Adrenal gland (tissue), 12 donors: ENCODE data around the gene STEAP3. TPM values are rescaled to one million over a fixed set of nuclear protein-coding genes. Genes with fewer than 3 reads are reported as not detected.
"Not testable (repeated sequence)": the region's sequence is repeated elsewhere in the genome, so short reads cannot be mapped to it uniquely, and the experiment has no call there.

ENCODE experiments used
- DNase-seq, 7 donors: peaks; one replicate each; pipeline ENCODE4 v3.0.0-alpha.2; 2019 to 2020
- H3K27ac ChIP-seq, 5 donors: fragments of 200-600 bp; sonication (generic) in 4 of 5; 1 replicate in 3 of 5; 2 replicates in 2 of 5; pipeline versions ENCODE4 v1.5.1 to v1.8.0; 2016 to 2020; ENCODE audit warnings: mild to moderate bottlenecking in 1 of 5
- H3K27me3 ChIP-seq: fragments of 200-600 bp; 2 replicates; pipeline ENCODE4 v1.8.0; 2021
- H3K36me3 ChIP-seq, 2 donors: fragments of 200-600 bp; replicated peaks in 1 of 2; 1 replicate in 1 of 2; 2 replicates in 1 of 2; pipeline versions ENCODE4 v1.5.1 to v1.8.0; 2018 to 2022
- H3K4me1 ChIP-seq, 2 donors: fragments of 200-600 bp; replicated peaks in 1 of 2; 1 replicate in 1 of 2; 2 replicates in 1 of 2; pipeline versions ENCODE4 v1.5.1 to v1.8.0; 2018 to 2021
- H3K4me3 ChIP-seq, 4 donors: fragments of 200-600 bp; sonication (generic) in 3 of 4; one replicate each; pipeline ENCODE4 v1.5.1; 2016 to 2018
- H3K9me3 ChIP-seq, 3 donors: fragments of 200-600 bp; sonication (generic) in 1 of 3; replicated peaks in 1 of 3; 1 replicate in 2 of 3; 2 replicates in 1 of 3; pipeline versions ENCODE4 v1.5.1 to v1.8.0; 2016 to 2021
- CTCF ChIP-seq, 6 experiments: fragments of 450-650 bp in 4 of 6; fragments of 200-600 bp in 2 of 6; sonication (generic) in 1 of 6; IDR thresholded peaks; 1 replicate in 5 of 6; 2 replicates in 1 of 6; pipeline versions ENCODE4 v1.5.1 to v1.8.0; 2016 to 2021; ENCODE audit warnings: antibody characterized with exemption in 6 of 6, mild to moderate bottlenecking in 2 of 6, moderate library complexity in 1 of 6
- POLR2A ChIP-seq, 2 donors: fragments of 450-650 bp; IDR thresholded peaks; one replicate each; pipeline ENCODE4 v1.6.1; 2017; ENCODE audit warnings: antibody characterized with exemption in 2 of 2, mild to moderate bottlenecking in 2 of 2, moderate library complexity in 1 of 2
- WGBS, 4 donors: extraction: QIAGEN DNeasy Blood & Tissue Kit in 2 of 4; methylation state at CpG; one replicate each; pipeline versions ENCODE4 v1.1.5 to v1.1.7; 2013 to 2017; 5-methylcytosine and 5-hydroxymethylcytosine counted together
- intact Hi-C, 2 donors: fragments of 100-400 bp; cut with DNase I; formaldehyde crosslinking; loops; one replicate each; pipeline versions ENCODE4 v1.14.1 to v1.15.0; 2022 to 2023
- polyA plus RNA-seq, 3 donors: library from polyadenylated mRNA; stranded (reverse); fragments of 200-250 nt in 2 of 3; fragments of 350-450 nt in 1 of 3; fragmentation: Illumina TruSeq in 1 of 3; extraction: RNeasy Lipid Tissue Mini Kit (QIAGEN cat#74804) in 1 of 3; gene quantifications; one replicate each; pipeline ENCODE4 v1.2.3, GENCODE V29; 2013 to 2014
- total RNA-seq, 9 donors: library from RNA; depleted of rRNA in 4 of 9; stranded (reverse); fragments of >200 nt in 4 of 9; fragments of 120-200 nt in 1 of 9; fragmentation: NEBNext Ultra II Directional in 1 of 9; extraction: Animal tissue kit (Norgen Biotek cat#: 25700) in 1 of 9; gene quantifications; one replicate each; pipeline versions ENCODE4 v1.1.0 to v1.2.4, GENCODE V29; 2013 to 2023
- donor health status: healthy with polysubstance abuse.
- donor health status: Bipolar disorder and iron deficiency.
- donor health status: DM: yes; HTN: yes; CAD: no.
- donor health status: DM: no; HTN: no; CAD: no.
- donor health status: DM: no; HTN: no; CAD: no.
- donor health status: DM: yes; HTN: yes; CAD: no.

STEAP3 gene
- total and polyA plus RNA-seq, 12 donors: 1.3 to 48.2 (median 6.9) TPM

- TF ChIP-seq POLR2A (IDR thresholded peaks at IDR 0.05): no peak
- TF ChIP-seq CTCF (IDR thresholded peaks at IDR 0.05): no peak
Observed at GRCh38 chr2:119267604-119268003, 44.0 kb downstream of the STEAP3 start.

GRCh38 chr2:119276864-119277263 lies 53.2 kb downstream of the STEAP3 start:
- Histone ChIP-seq H3K9me3 (no peaks in the 10 kb centered on the region), H3K27me3 (no peaks in the 10 kb centered on the region), H3K4me1 (no peaks in the 10 kb centered on the region), H3K4me3 (no peak overlapping the region), H3K36me3 (no peaks in the 10 kb centered on the region), H3K27ac (no peak overlapping the region)
- 74 to 81% (median 79%) methylated on average over 8 of the region's 8 CpGs for WGBS, 4 donors
- TF ChIP-seq POLR2A (IDR thresholded peaks at IDR 0.05): no peak
- intact Hi-C loops: no loop called here
- peak in 1 of 7 donors; percentile 9 for DNase-seq

More at GRCh38 chr2:119267604-119268003, 44.0 kb downstream of the STEAP3 start:
- Histone ChIP-seq H3K9me3 (peaks cover 0 to 7% (median 0%) of the 10 kb centered on the region in 3 donors), H3K27me3 (no peaks in the 10 kb centered on the region), H3K4me1 (no peaks in the 10 kb centered on the region), H3K36me3 (no peaks in the 10 kb centered on the region), H3K27ac (no peak overlapping the region), H3K4me3 (no peak overlapping the region)
- intact Hi-C loops: loop anchor here in 1 of 2 donors (10.0 kb wide), 1 partner anchor 243 kb away; no protein-coding TSS in a partner anchor
- DNase-seq: no peak

GRCh38 chr2:119278385-119278784 lies 54.8 kb downstream of the STEAP3 start:
- intact Hi-C loops, H3K27ac ChIP-seq, H3K9me3 ChIP-seq, H3K4me1 ChIP-seq, H3K27me3 ChIP-seq, H3K4me3 ChIP-seq, H3K36me3 ChIP-seq: not testable (repeated sequence)
- 88 to 95% (median 91%) methylated on average over 2 of the region's 2 CpGs for WGBS, 4 donors
- peak in 1 of 7 donors; percentile 3 for DNase-seq

- DNase-seq: no peak
Observed at GRCh38 chr2:119278946-119279345, 55.3 kb downstream of the STEAP3 start.

GRCh38 chr2:119279666-119280065 lies 56.0 kb downstream of the STEAP3 start:
- intact Hi-C loops: no loop called here
- 83 to 93% (median 83%) methylated on average over 6 of the region's 6 CpGs for WGBS, 4 donors
- H3K4me1 ChIP-seq: no peaks in the 10 kb centered on the region
- TF ChIP-seq POLR2A (IDR thresholded peaks at IDR 0.05) (no peak), CTCF (IDR thresholded peaks at IDR 0.05) (no peak)
- no peaks in the 10 kb centered on the region for H3K27me3 ChIP-seq
- no peak overlapping the region for H3K27ac ChIP-seq
- no peak overlapping the region for H3K4me3 ChIP-seq
- no peaks in the 10 kb centered on the region for H3K36me3 ChIP-seq
- DNase-seq: no peak
- H3K9me3 ChIP-seq: no peaks in the 10 kb centered on the region

More at GRCh38 chr2:119278946-119279345, 55.3 kb downstream of the STEAP3 start:
- H3K4me1 ChIP-seq: no peaks in the 10 kb centered on the region
- H3K27me3 ChIP-seq: no peaks in the 10 kb centered on the region
- no peaks in the 10 kb centered on the region for H3K36me3 ChIP-seq
- no peaks in the 10 kb centered on the region for H3K9me3 ChIP-seq
- no peak overlapping the region for H3K4me3 ChIP-seq
- intact Hi-C loops: no loop called here
- TF ChIP-seq CTCF (IDR thresholded peaks at IDR 0.05) (no peak), POLR2A (IDR thresholded peaks at IDR 0.05) (no peak)
- no peak overlapping the region for H3K27ac ChIP-seq
- 87 to 96% (median 93%) methylated on average over 6 of the region's 6 CpGs for WGBS, 4 donors
